Thymus (tissue), 14 donors: ENCODE data around the gene FARSA. TPM values are rescaled to one million over a fixed set of nuclear protein-coding genes. Genes with fewer than 3 reads are reported as not detected.
"Not testable (repeated sequence)": the region's sequence is repeated elsewhere in the genome, so short reads cannot be mapped to it uniquely, and the experiment has no call there.

Experiments used
- DNase-seq, 9 donors: peaks; one replicate each; pipeline ENCODE4 v3.0.0-alpha.2; 2013; ENCODE audit warnings: low spot score in 9 of 9, low read depth in 6 of 9, missing footprints in 1 of 9
- H3K27ac ChIP-seq, 2 donors: one replicate each; pipeline ENCODE4 v1.5.1; 2013; ENCODE audit warnings: control low read depth in 1 of 2, low read depth in 1 of 2, low read length in 1 of 2, mild to moderate bottlenecking in 1 of 2, moderate library complexity in 1 of 2
- H3K27me3 ChIP-seq, 2 donors: one replicate each; pipeline ENCODE4 v1.5.1; 2013; ENCODE audit warnings: low read length in 1 of 2; ENCODE audit not compliant: control insufficient read depth in 2 of 2, insufficient read depth in 1 of 2
- H3K36me3 ChIP-seq, 2 donors: one replicate each; pipeline ENCODE4 v1.5.1; 2013; ENCODE audit warnings: low read length in 1 of 2, mild to moderate bottlenecking in 1 of 2, moderate library complexity in 1 of 2; ENCODE audit not compliant: control insufficient read depth in 2 of 2, insufficient read depth in 2 of 2
- H3K4me1 ChIP-seq, 2 donors: one replicate each; pipeline ENCODE4 v1.5.1; 2013; ENCODE audit warnings: low read length in 2 of 2; ENCODE audit not compliant: control insufficient read depth in 2 of 2, insufficient read depth in 2 of 2
- H3K4me3 ChIP-seq, 2 donors: one replicate each; pipeline ENCODE4 v1.5.1; 2013; ENCODE audit warnings: low read length in 2 of 2, control low read depth in 1 of 2, mild to moderate bottlenecking in 1 of 2
- H3K9me3 ChIP-seq, 2 donors: one replicate each; pipeline ENCODE4 v1.5.1; 2013; ENCODE audit warnings: low read length in 1 of 2, mild to moderate bottlenecking in 1 of 2; ENCODE audit not compliant: control insufficient read depth in 2 of 2, insufficient read depth in 1 of 2
- WGBS: extraction: QIAGEN DNeasy Blood & Tissue Kit; methylation state at CpG from one replicate; pipeline ENCODE4 v1.1.7; 2013; 5-methylcytosine and 5-hydroxymethylcytosine counted together
- long read RNA-seq, 10 donors: transcript quantifications; one replicate each; lab custom pipeline, GENCODE V29; 2026
- polyA plus RNA-seq: library from polyadenylated mRNA; stranded (reverse); fragments of 200-250 nt; gene quantifications from one replicate; pipeline ENCODE4 v1.2.3, GENCODE V29; 2013
- total RNA-seq: library from RNA; stranded (reverse); fragments of 120-200 nt; gene quantifications from one replicate; pipeline ENCODE4 v1.2.4, GENCODE V29; 2013
- donor health status: healthy.

Gene FARSA
- total RNA-seq (46.7 TPM), polyA plus RNA-seq (33.6 TPM)
- long read RNA-seq, donor 1, partial matches to known transcripts, result 0 of 2 reads
- long read RNA-seq, donor 1, other reads (novel, unspliced or antisense), result 0 of 2 reads
- long read RNA-seq, donor 2, transcript FARSA-201 (13 exons, 1,814 nt), result major isoform, 54 of 122 reads
- long read RNA-seq, donor 2, partial matches to known transcripts, result 60 of 122 reads
- long read RNA-seq, donor 2, other reads (novel, unspliced or antisense), result 0 of 122 reads
- long read RNA-seq, donor 3, transcript FARSA-201 (13 exons, 1,814 nt), result major isoform, 26 of 36 reads
- long read RNA-seq, donor 3, partial matches to known transcripts, result 7 of 36 reads
- long read RNA-seq, donor 3, other reads (novel, unspliced or antisense), result 0 of 36 reads
- long read RNA-seq, donor 4, transcript FARSA-201 (13 exons, 1,814 nt), result major isoform, 9 of 1,391 reads
- long read RNA-seq, donor 4, partial matches to known transcripts, result 1,169 of 1,391 reads
- long read RNA-seq, donor 4, other reads (novel, unspliced or antisense), result 213 of 1,391 reads
- long read RNA-seq, donor 5, transcript FARSA-201 (13 exons, 1,814 nt), result major isoform, 31 of 1,075 reads
- long read RNA-seq, donor 5, partial matches to known transcripts, result 708 of 1,075 reads
- long read RNA-seq, donor 5, other reads (novel, unspliced or antisense), result 334 of 1,075 reads
- long read RNA-seq, donor 6, transcript FARSA-201 (13 exons, 1,814 nt), result major isoform, 22 of 452 reads
- long read RNA-seq, donor 6, partial matches to known transcripts, result 233 of 452 reads
- long read RNA-seq, donor 6, other reads (novel, unspliced or antisense), result 195 of 452 reads
- long read RNA-seq, donor 7, transcript FARSA-201 (13 exons, 1,814 nt), result major isoform, 13 of 548 reads
- long read RNA-seq, donor 7, partial matches to known transcripts, result 360 of 548 reads
- long read RNA-seq, donor 7, other reads (novel, unspliced or antisense), result 174 of 548 reads
- long read RNA-seq, donor 8, transcript FARSA-201 (13 exons, 1,814 nt), result major isoform, 7 of 13 reads
- long read RNA-seq, donor 8, partial matches to known transcripts, result 5 of 13 reads
- long read RNA-seq, donor 8, other reads (novel, unspliced or antisense), result 0 of 13 reads
- long read RNA-seq, donor 9, transcript FARSA-201 (13 exons, 1,814 nt), result major isoform, 11 of 16 reads
- long read RNA-seq, donor 9, partial matches to known transcripts, result 5 of 16 reads
- long read RNA-seq, donor 9, other reads (novel, unspliced or antisense), result 0 of 16 reads
- long read RNA-seq, donor 10, transcript FARSA-201 (13 exons, 1,814 nt), result major isoform, 17 of 563 reads
- long read RNA-seq, donor 10, partial matches to known transcripts, result 376 of 563 reads
- long read RNA-seq, donor 10, other reads (novel, unspliced or antisense), result 170 of 563 reads

GRCh38 chr19:12933287-12934072 lies at the start of gene FARSA:
Gene FARSA, minus strand, starts transcription at chr19:12933711. Its CDS starts 15 bp downstream, at chr19:12933696.
- peak within 1 kb of the TSS; percentile 4 to 77 for H3K27ac ChIP-seq

GRCh38 chr19:12983091-12983490 lies 49.6 kb upstream of the FARSA start:
- no peaks in the 10 kb centered on the region for H3K9me3 ChIP-seq
- peaks cover 2 to 60% of the 10 kb centered on the region in 2 donors for H3K27me3 ChIP-seq
- peak overlapping the region in 1 of 2 donors; percentile 8 for H3K4me3 ChIP-seq
- no peaks in the 10 kb centered on the region for H3K36me3 ChIP-seq
- DNase-seq, result no peak
- H3K4me1 ChIP-seq, result peaks cover 3% of the 10 kb centered on the region in 2 donors
- WGBS, result 65% methylated on average over 10 of the region's 10 CpGs
- H3K27ac ChIP-seq, result no peak overlapping the region

More at GRCh38 chr19:12933287-12934072, at the start of gene FARSA:
- Histone ChIP-seq H3K4me1 (peaks cover 25 to 56% of the 10 kb centered on the region in 2 donors), H3K9me3 (no peaks in the 10 kb centered on the region), H3K4me3 (peak within 1 kb of the TSS; percentile 72 to 93), H3K27me3 (no peaks in the 10 kb centered on the region), H3K36me3 (peaks cover 22% of the 10 kb centered on the region in 2 donors)
- 4% methylated on average over 51 of the region's 51 CpGs for WGBS
- peak in 8 of 9 donors; percentile 73 to 93 (median 87) for DNase-seq

DNA sequence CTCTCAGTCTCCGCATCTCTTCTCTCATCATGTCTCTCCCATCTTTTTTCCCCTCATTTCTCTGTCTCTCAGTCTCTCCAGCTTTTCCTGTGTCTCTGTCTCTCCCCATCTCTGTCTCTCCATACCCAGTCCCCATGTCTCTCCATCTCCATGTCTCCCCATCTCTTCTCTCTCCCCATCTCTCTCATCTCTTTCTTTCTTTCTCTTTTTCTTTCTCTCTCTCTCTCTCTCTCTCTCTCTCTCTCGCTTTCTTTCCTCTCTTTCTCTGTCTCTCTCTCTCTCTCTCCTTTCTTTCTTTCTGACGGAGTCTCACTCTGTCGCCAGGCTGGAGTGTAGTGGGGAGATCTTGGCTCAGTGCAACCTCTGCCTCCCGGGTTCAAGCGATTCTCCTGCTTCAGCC lies 49.1 kb upstream of the FARSA start:
- no peak overlapping the region for H3K27ac ChIP-seq
- DNase-seq, result no peak
- 94% methylated on average over 6 of the region's 6 CpGs for WGBS
- H3K27me3 ChIP-seq, result peaks cover 2 to 56% of the 10 kb centered on the region in 2 donors
- no peak overlapping the region for H3K4me3 ChIP-seq
- H3K4me1 ChIP-seq, result peaks cover 3% of the 10 kb centered on the region in 2 donors
- no peaks in the 10 kb centered on the region for H3K36me3 ChIP-seq
- H3K9me3 ChIP-seq, result no peaks in the 10 kb centered on the region

DNA sequence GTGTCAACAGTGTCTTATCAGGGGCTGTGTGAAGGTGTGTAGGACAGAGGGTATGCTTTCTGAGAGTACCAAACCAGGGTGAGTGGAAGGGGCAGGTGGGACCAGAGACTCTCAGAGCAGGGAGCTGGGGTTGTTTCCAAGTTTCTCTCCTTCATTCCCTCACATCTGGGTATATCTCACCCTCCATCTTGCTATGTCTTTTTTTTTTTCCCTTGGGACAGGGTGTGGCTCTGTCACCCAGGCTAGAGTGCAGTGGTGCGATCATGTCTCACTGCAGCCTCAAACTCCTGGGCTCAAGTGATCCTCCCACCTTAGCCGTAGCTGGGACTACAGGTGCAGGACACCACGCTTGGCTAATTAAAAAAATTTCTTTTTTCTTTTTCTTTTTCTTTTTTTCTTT lies 46.5 kb upstream of the FARSA start:
- Histone ChIP-seq H3K9me3 (no peaks in the 10 kb centered on the region), H3K36me3 (no peaks in the 10 kb centered on the region), H3K27me3 (peaks cover 2 to 42% of the 10 kb centered on the region in 2 donors), H3K4me3 (no peak overlapping the region), H3K4me1 (peaks cover 3 to 11% of the 10 kb centered on the region in 2 donors), H3K27ac (no peak overlapping the region)
- WGBS, result 97% methylated on average over 3 of the region's 3 CpGs
- no peak for DNase-seq

DNA sequence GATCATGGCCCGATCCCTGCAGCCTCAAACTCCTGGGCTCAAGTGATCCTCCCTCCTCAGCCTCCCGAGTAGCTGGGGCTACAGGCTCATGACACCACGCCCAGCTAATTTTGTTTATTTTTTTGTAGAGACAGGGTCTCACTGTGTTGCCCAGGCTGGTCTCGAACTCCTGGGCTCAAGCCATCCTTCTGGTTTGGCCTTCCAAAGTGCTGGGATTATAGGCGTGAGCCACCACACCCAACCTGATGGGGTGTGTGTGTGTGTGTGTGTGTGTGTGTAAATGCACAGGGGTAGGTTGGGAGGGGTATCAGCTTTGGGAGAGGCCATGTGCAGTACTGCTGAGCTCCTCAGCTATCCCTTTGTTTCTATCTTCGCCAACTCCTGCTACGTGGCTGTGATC lies 42.6 kb upstream of the FARSA start:
- not testable (repeated sequence) for H3K27ac ChIP-seq, H3K4me3 ChIP-seq, H3K36me3 ChIP-seq, H3K9me3 ChIP-seq, H3K4me1 ChIP-seq, DNase-seq
- peaks cover 0 to 16% of the 10 kb centered on the region in 2 donors for H3K27me3 ChIP-seq
- 96% methylated on average over 7 of the region's 7 CpGs for WGBS

GRCh38 chr19:12975221-12975741 lies 41.8 kb upstream of the FARSA start:
- peaks cover 0 to 15% of the 10 kb centered on the region in 2 donors for H3K27me3 ChIP-seq
- H3K4me3 ChIP-seq, result no peak overlapping the region
- WGBS, result 38% methylated on average over 17 of the region's 17 CpGs
- H3K4me1 ChIP-seq, result peaks cover 0 to 10% of the 10 kb centered on the region in 2 donors
- no peaks in the 10 kb centered on the region for H3K9me3 ChIP-seq
- no peaks in the 10 kb centered on the region for H3K36me3 ChIP-seq
- H3K27ac ChIP-seq, result no peak overlapping the region
- no peak for DNase-seq

GRCh38 chr19:12974301-12975220 lies 41.0 kb upstream of the FARSA start:
- Histone ChIP-seq H3K9me3 (peaks cover 0 to 3% of the 10 kb centered on the region in 2 donors), H3K4me1 (peaks cover 0 to 10% of the 10 kb centered on the region in 2 donors), H3K4me3 (no peak overlapping the region), H3K27me3 (peaks cover 0 to 15% of the 10 kb centered on the region in 2 donors), H3K36me3 (no peaks in the 10 kb centered on the region), H3K27ac (no peak overlapping the region)
- DNase-seq, result no peak
- 34% methylated on average over 19 of the region's 19 CpGs for WGBS
